HG02610 (cell line): Measurements from ENCODE around the gene NKAIN2.

Source experiments
- ATAC-seq: cut with Tn5 transposase; IDR thresholded peaks from one replicate; pipeline ENCODE4 v1.9.1; 2021; ENCODE audit warnings: mild to moderate bottlenecking, moderate library complexity; ENCODE audit not compliant: unreplicated experiment

The NKAIN2 gene

DNA sequence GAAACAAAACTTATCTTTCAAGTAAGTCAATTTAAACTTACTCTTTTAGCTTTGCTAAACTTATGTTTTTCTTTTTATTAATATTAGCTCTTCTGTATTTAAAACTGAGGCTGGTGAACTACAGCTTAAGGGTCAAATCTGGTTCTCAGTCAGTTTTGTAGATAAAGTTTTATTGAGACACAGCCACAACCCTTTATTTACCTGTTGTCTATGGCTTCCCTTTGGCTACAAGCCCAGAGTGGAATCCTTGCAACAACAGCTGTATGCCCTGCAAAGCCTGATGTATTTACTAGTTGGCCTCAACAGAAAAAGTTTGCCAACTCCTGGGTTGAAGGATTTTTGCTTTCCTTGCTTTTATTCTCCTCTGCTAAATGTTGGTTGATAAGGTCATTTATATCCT lies 667.1 kb downstream of the NKAIN2 start:
- no peak for ATAC-seq

- no peak for ATAC-seq
These were observed 671.5 kb downstream of the NKAIN2 start for GRCh38 chr6:124475176-124475575.

DNA sequence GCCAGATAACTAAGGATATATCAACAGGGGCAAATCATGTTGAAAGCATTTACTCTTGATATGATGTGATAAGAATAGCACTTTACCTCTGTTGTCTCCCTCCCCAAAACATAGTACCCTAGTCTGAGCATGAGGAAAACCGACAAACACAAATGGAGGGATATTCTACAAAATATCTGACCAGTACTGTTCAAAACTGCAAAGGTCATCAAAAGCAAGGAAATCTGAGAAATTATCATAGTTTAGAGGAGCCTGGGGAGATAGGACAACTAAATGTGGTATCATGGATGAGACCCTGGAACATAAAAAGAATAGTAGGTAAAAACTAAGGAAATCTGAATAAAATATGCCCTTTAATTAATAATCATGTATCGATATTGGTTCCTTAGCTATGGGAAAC lies 675.2 kb downstream of the NKAIN2 start:
- no peak for ATAC-seq

- no peak for ATAC-seq
These were observed 676.3 kb downstream of the NKAIN2 start for GRCh38 chr6:124479991-124480430.

GRCh38 chr6:124482071-124482491 lies 678.4 kb downstream of the NKAIN2 start:
- ATAC-seq = no peak

DNA sequence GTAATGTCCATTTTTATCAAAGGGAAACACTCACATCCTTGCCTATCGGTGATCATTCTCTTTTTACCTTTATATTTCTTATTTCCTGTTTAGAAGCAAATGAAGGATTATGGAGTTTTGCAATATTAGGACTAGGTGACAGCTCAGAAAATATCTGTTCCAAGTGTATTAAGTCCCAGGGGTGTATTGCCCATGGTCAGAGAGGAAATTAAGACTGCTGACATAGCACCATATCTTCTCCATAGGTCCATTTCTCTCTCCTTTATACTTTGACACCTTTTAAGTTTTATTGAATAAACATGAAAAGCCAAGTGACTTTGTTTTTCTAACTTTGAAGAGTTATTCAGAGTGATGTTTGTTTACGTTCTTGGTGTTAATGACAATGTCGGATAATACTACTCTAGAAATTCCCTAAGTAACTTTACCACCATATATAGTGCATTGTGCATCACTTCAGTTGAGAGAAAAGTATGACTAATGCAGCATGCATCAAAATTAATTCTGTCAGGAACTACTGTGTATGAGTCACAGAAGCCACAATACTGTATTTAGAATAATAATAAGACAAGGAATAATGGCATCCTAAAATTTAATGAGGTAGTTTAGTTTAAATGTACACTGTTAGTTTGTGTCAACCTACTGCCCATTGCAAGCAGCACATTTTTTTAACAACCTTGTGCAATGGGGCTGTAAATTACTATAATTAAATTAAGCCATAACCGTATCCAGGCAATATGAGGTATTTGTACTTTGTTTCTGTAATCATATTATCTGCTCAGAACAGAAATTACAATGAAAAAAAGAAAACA lies 684.2 kb downstream of the NKAIN2 start:
- no peak for ATAC-seq

- no peak for ATAC-seq
These were observed 686.5 kb downstream of the NKAIN2 start for GRCh38 chr6:124490122-124490521.

GRCh38 chr6:124493259-124493658 lies 689.6 kb downstream of the NKAIN2 start:
- no peak for ATAC-seq

- ATAC-seq = no peak
These were observed 691.4 kb downstream of the NKAIN2 start for GRCh38 chr6:124494956-124495664.

- no peak for ATAC-seq
These were observed 692.1 kb downstream of the NKAIN2 start for GRCh38 chr6:124495665-124496190.

DNA sequence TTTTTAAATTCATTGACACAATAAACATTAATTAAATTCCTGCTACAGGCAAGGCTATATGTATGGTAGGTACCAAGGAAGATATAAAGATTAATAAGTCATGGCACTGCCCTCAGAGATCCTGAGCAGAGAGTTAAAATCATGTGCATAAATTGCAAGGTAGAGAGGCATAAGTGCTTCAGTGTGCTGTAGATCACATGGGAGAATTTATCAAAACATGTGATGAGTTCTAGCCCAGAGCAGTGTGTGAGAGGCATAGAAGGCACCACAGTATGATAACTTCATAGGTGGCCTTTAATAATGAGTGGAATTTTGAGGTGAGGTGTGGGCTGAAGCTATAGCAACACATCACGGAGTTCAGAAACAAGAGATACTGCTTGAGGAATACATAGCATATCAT lies 692.7 kb downstream of the NKAIN2 start:
- no peak for ATAC-seq

- no peak for ATAC-seq
These were observed 708.8 kb downstream of the NKAIN2 start for GRCh38 chr6:124512431-124512830.

DNA sequence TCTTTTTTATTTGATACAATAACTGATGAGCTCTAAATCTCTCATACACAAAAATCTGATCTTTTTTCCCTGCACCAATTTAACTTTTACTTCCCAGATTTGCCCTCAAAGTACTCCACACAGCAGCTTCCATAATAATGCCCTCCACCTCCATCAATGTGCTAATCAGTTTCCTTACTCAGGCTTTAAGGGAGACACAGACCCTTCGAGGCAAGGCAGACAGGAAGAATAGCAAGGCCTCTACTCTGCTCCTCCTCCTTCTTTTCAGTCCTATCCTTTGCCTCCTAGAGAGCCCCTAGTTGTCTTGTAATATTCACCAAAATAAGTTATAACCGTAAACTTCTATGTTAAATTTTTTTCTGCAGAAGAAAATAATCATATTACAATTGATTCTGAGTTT lies 713.7 kb downstream of the NKAIN2 start:
- ATAC-seq = no peak

- no peak for ATAC-seq
These were observed 716.8 kb downstream of the NKAIN2 start for GRCh38 chr6:124520514-124520913.

DNA sequence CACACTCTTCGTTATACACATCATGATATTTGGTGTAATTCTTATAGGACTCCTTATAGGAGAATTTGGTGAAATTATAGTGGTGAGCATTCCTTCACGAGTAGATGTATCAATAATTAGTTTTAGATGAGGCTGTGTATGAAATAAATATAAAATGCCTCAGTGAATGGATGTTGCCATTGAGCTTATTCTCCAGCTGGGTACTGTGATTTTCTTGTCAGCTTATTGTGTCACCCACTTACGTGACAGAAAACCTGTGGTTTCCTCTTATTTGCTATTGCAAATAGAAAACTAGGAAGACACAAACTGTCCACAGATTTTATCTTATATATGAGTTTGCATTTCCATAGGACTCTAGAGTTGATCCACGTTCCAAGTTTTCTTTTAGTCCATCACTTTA lies 718.7 kb downstream of the NKAIN2 start:
- no peak for ATAC-seq

- ATAC-seq = no peak
These were observed 721.0 kb downstream of the NKAIN2 start for GRCh38 chr6:124524491-124525200.

- no peak for ATAC-seq
These were observed 727.3 kb downstream of the NKAIN2 start for GRCh38 chr6:124530926-124531325.

DNA sequence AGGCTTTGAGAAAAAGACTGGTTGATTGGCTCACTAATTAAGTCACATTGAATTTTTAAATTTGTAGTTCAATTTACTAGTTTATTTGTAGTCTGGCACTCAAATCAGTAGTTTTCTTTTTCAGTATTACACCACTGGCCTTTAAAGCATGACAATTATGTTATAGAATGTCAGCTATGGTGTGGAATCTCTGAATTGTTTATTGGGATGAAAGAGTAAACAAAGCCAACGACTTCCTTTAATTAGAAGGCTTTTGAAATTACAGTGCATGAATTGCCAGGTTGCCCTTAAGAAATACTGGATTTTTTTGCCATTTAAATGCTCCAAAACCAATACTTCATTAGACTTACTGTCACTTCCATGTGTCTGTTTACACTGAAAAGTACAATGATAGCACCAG lies 731.6 kb downstream of the NKAIN2 start:
- no peak for ATAC-seq

GRCh38 chr6:124535746-124536145 lies 732.1 kb downstream of the NKAIN2 start:
- no peak for ATAC-seq

DNA sequence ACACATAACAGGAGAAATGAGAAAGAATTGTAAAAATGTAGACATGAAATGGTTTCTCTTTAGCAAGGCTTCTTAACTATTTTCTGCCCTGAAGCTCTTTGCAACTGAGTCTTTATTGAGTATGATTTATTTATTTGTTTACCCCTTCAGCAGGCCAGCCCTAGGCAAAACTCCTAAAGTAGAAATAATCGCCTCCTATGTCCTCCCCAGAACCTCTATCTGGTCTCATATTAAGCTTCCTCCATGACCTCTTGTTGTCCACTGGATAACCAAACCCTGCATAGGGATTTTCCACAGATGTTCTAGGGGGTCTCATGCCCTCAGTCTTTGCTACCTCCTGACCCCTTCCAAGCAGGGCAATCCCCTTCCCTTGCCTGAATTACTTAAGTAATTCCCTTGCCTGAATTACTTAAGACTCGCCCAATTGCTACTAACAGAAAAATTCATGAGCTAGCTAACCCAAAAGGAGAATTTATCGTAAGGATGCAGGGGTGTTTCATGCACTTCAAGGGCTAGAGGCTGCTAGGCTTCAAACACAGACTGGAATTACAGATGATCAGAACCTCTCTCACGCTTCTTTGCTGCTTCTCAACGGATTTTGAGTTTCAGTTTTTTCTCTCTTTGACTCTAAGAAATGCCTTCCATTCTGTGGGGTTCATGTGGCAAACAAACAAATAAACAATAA lies 732.6 kb downstream of the NKAIN2 start:
- no peak for ATAC-seq

DNA sequence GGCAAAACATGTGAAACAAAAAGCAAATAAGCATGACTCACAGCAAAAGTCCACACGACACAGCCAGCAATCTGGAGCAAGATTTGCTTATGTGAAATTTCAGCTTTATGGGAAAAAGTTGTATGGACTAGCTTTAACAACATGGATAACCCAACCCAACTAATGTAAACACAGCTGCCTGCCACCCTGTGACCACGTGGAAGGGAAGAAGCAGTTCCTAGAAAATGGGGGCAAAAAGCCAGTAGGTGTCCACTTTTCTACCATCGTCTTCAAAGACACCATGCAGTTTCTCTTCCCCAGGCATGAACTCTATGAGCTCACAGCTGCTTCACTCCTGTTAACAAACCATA lies 733.2 kb downstream of the NKAIN2 start:
- ATAC-seq = no peak
